HepG2 (cell line): ENCODE data around the gene DYNC2I2. TPM values are rescaled to one million over a fixed set of nuclear protein-coding genes. Genes with fewer than 3 reads are reported as not detected.

Experiments used
- FIP1L1 ChIP-seq: fragments of 200-400 bp; formaldehyde crosslinking; IDR thresholded peaks from 2 replicates; pipeline ENCODE4 v1.6.1; 2018; ENCODE audit warnings: low read depth, mild to moderate bottlenecking, low read length, moderate library complexity, borderline replicate concordance; ENCODE audit not compliant: insufficient read depth
- FOXA1 ChIP-seq, 2 experiments: fragments of 450-650 bp in 1 of 2; sonication (generic) in 1 of 2; formaldehyde crosslinking in 1 of 2; IDR thresholded peaks; 2 replicates each; pipeline versions ENCODE4 v1.4.0 to v1.6.1; 2016 to 2020; ENCODE audit warnings: missing genetic modification reagents in 1 of 2
- FOXP4 ChIP-seq: sonication (generic); formaldehyde crosslinking; IDR thresholded peaks from 2 replicates; pipeline ENCODE4 v1.4.0; 2020; ENCODE audit warnings: missing genetic modification reagents
- GTF3A ChIP-seq: sonication (generic); formaldehyde crosslinking; conservative IDR thresholded peaks from 2 replicates; pipeline ENCODE4 v1.4.0; 2020; ENCODE audit warnings: mild to moderate bottlenecking, missing genetic modification reagents
- HHEX ChIP-seq: IDR thresholded peaks from 2 replicates; pipeline ENCODE4 v1.6.1; 2016; ENCODE audit warnings: control low read depth
- HOXA9 ChIP-seq: sonication (generic); formaldehyde crosslinking; IDR thresholded peaks from 2 replicates; pipeline ENCODE4 v1.8.1; 2022; ENCODE audit warnings: missing genetic modification reagents, mild to moderate bottlenecking, moderate library complexity, borderline replicate concordance
- IKZF4 ChIP-seq: sonication (generic); formaldehyde crosslinking; IDR thresholded peaks from 2 replicates; pipeline ENCODE4 v1.5.1; 2020; ENCODE audit warnings: borderline replicate concordance, mild to moderate bottlenecking, low read depth, missing genetic modification reagents; ENCODE audit errors: not compliant biosample characterization
- ISL2 ChIP-seq: sonication (generic); formaldehyde crosslinking; IDR thresholded peaks from 2 replicates; pipeline ENCODE4 v1.5.0; 2020; ENCODE audit warnings: missing genetic modification reagents
- PCBP1 ChIP-seq: fragments of 200-400 bp; formaldehyde crosslinking; IDR thresholded peaks from 2 replicates; pipeline ENCODE4 v1.6.1; 2017; ENCODE audit warnings: mild to moderate bottlenecking, low read depth, low read length, borderline replicate concordance
- REXO4 ChIP-seq: sonication (generic); formaldehyde crosslinking; IDR thresholded peaks from 2 replicates; pipeline ENCODE4 v1.8.0; 2022; ENCODE audit warnings: missing genetic modification reagents, mild to moderate bottlenecking, borderline replicate concordance
- RXRA ChIP-seq: sonication (generic); formaldehyde crosslinking; IDR thresholded peaks from 2 replicates; pipeline ENCODE4 v1.5.1; 2020; ENCODE audit warnings: missing genetic modification reagents
- SETDB1 ChIP-seq: sonication (generic); formaldehyde crosslinking; IDR thresholded peaks from 2 replicates; pipeline ENCODE4 v1.5.1; 2020; ENCODE audit warnings: missing genetic modification reagents, mild to moderate bottlenecking, borderline replicate concordance
- SPEN ChIP-seq: sonication (generic); formaldehyde crosslinking; IDR thresholded peaks from 2 replicates; pipeline ENCODE4 v1.5.1; 2020; ENCODE audit warnings: low read depth, mild to moderate bottlenecking, missing genetic modification reagents
- THAP7 ChIP-seq: sonication (generic); formaldehyde crosslinking; IDR thresholded peaks from 2 replicates; pipeline ENCODE4 v1.8.1; 2023; ENCODE audit warnings: mild to moderate bottlenecking, missing genetic modification reagents
- TP53 ChIP-seq: sonication (generic); formaldehyde crosslinking; conservative IDR thresholded peaks from 2 replicates; pipeline ENCODE4 v1.4.0; 2020; ENCODE audit warnings: missing genetic modification reagents
- USF2 ChIP-seq, 2 experiments: sonication (generic) in 1 of 2; formaldehyde crosslinking in 1 of 2; IDR thresholded peaks; 2 replicates each; pipeline versions ENCODE4 v1.5.1 to v1.6.1; 2011 to 2020; ENCODE audit warnings: borderline replicate concordance in 1 of 2, low read depth in 1 of 2, low read length in 1 of 2, mild to moderate bottlenecking in 1 of 2, missing genetic modification reagents in 1 of 2, moderate library complexity in 1 of 2
- ZFP36L1 ChIP-seq: sonication (generic); formaldehyde crosslinking; IDR thresholded peaks from 2 replicates; pipeline ENCODE4 v1.8.0; 2022; ENCODE audit warnings: mild to moderate bottlenecking, missing genetic modification reagents, moderate library complexity
- ZNF12 ChIP-seq: sonication (generic); formaldehyde crosslinking; IDR thresholded peaks from 2 replicates; pipeline ENCODE4 v1.5.0; 2020; ENCODE audit warnings: missing genetic modification reagents
- ZNF160 ChIP-seq: sonication (generic); formaldehyde crosslinking; IDR thresholded peaks from 2 replicates; pipeline ENCODE4 v1.8.0; 2022; ENCODE audit warnings: mild to moderate bottlenecking, inconsistent platforms, missing genetic modification reagents
- ZNF383 ChIP-seq: sonication (generic); formaldehyde crosslinking; IDR thresholded peaks from 2 replicates; pipeline ENCODE4 v1.4.0; 2020; ENCODE audit warnings: missing genetic modification reagents, mild to moderate bottlenecking, borderline replicate concordance
- ZNF510 ChIP-seq: sonication (generic); formaldehyde crosslinking; IDR thresholded peaks from 2 replicates; pipeline ENCODE4 v1.4.0; 2020; ENCODE audit warnings: low read depth, mild to moderate bottlenecking, missing genetic modification reagents
- ZNF572 ChIP-seq: sonication (generic); formaldehyde crosslinking; IDR thresholded peaks from 2 replicates; pipeline ENCODE4 v1.5.1; 2020; ENCODE audit warnings: mild to moderate bottlenecking, missing genetic modification reagents
- ZNF619 ChIP-seq: sonication (generic); formaldehyde crosslinking; IDR thresholded peaks from 2 replicates; pipeline ENCODE4 v1.4.0; 2020; ENCODE audit warnings: mild to moderate bottlenecking, missing genetic modification reagents
- ZNF878 ChIP-seq: sonication (generic); formaldehyde crosslinking; IDR thresholded peaks from 2 replicates; pipeline ENCODE4 v1.8.1; 2023; ENCODE audit warnings: mild to moderate bottlenecking, missing genetic modification reagents, moderate library complexity
- polyA plus RNA-seq, 8 experiments: library from polyadenylated mRNA; depleted of rRNA in 3 of 8; stranded (reverse) in 7 of 8; unstranded in 1 of 8; fragments of >200 nt; fragmentation: Illumina TruSeq in 4 of 8; extraction: Trizol in 4 of 8; gene quantifications; 2 replicates each; pipeline versions ENCODE4 v1.2.1 to v1.2.3, GENCODE V29; 2011 to 2016; ENCODE audit warnings: low read depth in 4 of 8, missing spikeins in 1 of 8, mixed read lengths in 1 of 8; ENCODE audit not compliant: insufficient read depth in 1 of 8
- total RNA-seq, 5 experiments: library from RNA; depleted of rRNA; stranded (reverse); fragments of >200 nt; fragmentation: Illumina TruSeq; extraction: Trizol; gene quantifications; 2 replicates each; pipeline ENCODE4 v1.2.3, GENCODE V29; 2016; ENCODE audit warnings: low read depth in 1 of 5

Gene DYNC2I2
- total and polyA plus RNA-seq, 2 of the 13 experiments (the other 11 are each of a cell fraction or from before 2014, with no cell fraction given), result 13.7 to 40.2 TPM

GRCh38 chr9:128635266-128636023 lies 21.2 kb downstream of the DYNC2I2 start (continued):
- TF ChIP-seq FOXP4 (CRISPR knock-in tag) (peak; percentile 27; the same call in 1 of the 2 replicates), REXO4 (no peak), TP53 (CRISPR knock-in tag) (no peak), SPEN (CRISPR knock-in tag) (peak; percentile 46; the same call in 1 of the 2 replicates), ZNF12 (CRISPR knock-in tag) (no peak), SETDB1 (CRISPR knock-in tag) (no peak), THAP7 (CRISPR knock-in tag) (no peak), FOXA1 (IDR thresholded peaks at IDR 0.05) (no peak), FOXA1 (CRISPR knock-in tag; IDR thresholded peaks at IDR 0.05) (no peak), GTF3A (CRISPR knock-in tag) (no peak), ZNF383 (no peak), ZNF510 (CRISPR knock-in tag) (no peak; the same call in 1 of the 2 replicates), ZNF878 (CRISPR knock-in tag) (peak; percentile 42; the same call in 1 of the 2 replicates), HHEX (CRISPR knock-in tag) (no peak), ZFP36L1 (no peak), IKZF4 (CRISPR knock-in tag) (no peak), USF2 (IDR thresholded peaks at IDR 0.05; ENCODE audit: low read depth, low read length) (no peak), USF2 (CRISPR knock-in tag; IDR thresholded peaks at IDR 0.05; ENCODE audit: borderline replicate concordance) (no peak), HOXA9 (no peak), ISL2 (CRISPR knock-in tag) (no peak), RXRA (CRISPR knock-in tag) (peak; percentile 74), FIP1L1 (no peak), ZNF619 (CRISPR knock-in tag) (no peak), ZNF160 (CRISPR knock-in tag) (no peak), PCBP1 (no peak), ZNF572 (no peak)
